HEK293 (cell line): ENCODE data around the gene BACE1.

Source experiments
- SP2 ChIP-seq: fragments of 450-650 bp; formaldehyde crosslinking; IDR thresholded peaks from 2 replicates; pipeline ENCODE4 v1.5.1; 2016; ENCODE audit warnings: missing biosample characterization, missing genetic modification characterization
- YY1 ChIP-seq: fragments of 450-650 bp; formaldehyde crosslinking; IDR thresholded peaks from 2 replicates; pipeline ENCODE4 v1.5.1; 2018; ENCODE audit warnings: missing biosample characterization, missing genetic modification characterization
- ZNF19 ChIP-seq: fragments of 450-650 bp; formaldehyde crosslinking; IDR thresholded peaks from 2 replicates; pipeline ENCODE4; 2016; ENCODE audit warnings: missing biosample characterization, missing genetic modification characterization, low read depth
- ZNF561 ChIP-seq: fragments of 450-650 bp; IDR thresholded peaks from 2 replicates; pipeline ENCODE4 v1.5.1; 2018; ENCODE audit warnings: missing biosample characterization, missing genetic modification characterization, borderline replicate concordance
- TF ChIP-seq, protein P1 (sequence below): fragments of 450-650 bp; formaldehyde crosslinking; IDR thresholded peaks from 2 replicates; pipeline ENCODE4 v1.5.1; 2016; ENCODE audit warnings: missing biosample characterization, missing genetic modification characterization, borderline replicate concordance
- TF ChIP-seq, protein P2 (sequence below): fragments of 450-650 bp; formaldehyde crosslinking; IDR thresholded peaks from 2 replicates; pipeline ENCODE4 v1.5.1; 2016; ENCODE audit warnings: missing biosample characterization, missing genetic modification characterization
- TF ChIP-seq, protein P3 (sequence below): fragments of 450-650 bp; formaldehyde crosslinking; IDR thresholded peaks from 2 replicates; pipeline ENCODE4 v1.5.1; 2016; ENCODE audit warnings: missing biosample characterization, missing genetic modification characterization
- TF ChIP-seq, protein P4 (sequence below): fragments of 450-650 bp; formaldehyde crosslinking; IDR thresholded peaks from 2 replicates; pipeline ENCODE4 v1.5.1; 2016; ENCODE audit warnings: missing biosample characterization, missing genetic modification characterization

DNA sequence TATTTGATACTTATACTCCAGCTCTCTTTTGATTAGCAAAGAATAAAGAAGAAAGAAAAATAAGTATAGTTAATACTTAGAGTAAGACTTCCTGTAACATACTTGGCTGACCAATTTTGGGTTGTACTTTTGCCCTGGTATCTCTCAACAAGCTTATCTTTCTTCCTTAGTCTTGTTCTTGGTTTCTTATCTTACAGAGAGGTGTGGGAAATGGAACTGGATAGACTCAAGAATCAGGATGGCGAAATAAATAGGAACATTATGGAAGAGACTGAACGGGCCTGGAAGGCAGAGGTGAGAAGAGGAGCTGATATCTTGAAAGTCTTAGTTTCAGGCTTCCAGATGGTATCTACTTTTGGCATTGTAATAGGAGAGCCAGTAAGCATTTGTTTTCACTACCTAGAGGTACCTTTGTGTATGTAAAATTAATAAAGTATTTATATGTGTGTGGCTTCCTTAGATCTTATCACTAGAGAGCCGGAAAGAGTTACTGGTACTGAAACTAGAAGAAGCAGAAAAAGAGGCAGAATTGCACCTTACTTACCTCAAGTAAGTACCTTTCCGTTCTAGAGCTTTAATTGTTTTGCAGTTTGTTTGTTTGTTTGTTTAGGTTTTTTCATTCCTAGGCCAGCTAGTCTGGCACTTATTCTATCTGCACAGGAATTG is 36.2 kb downstream of the BACE1 start:
- TF ChIP-seq SP2 (tag by site-specific recombination) (no peak), YY1 (tag by site-specific recombination) (no peak), ZNF19 (no peak), ZNF561 (tag by site-specific recombination) (no peak)
- TF ChIP-seq, protein P1, sequence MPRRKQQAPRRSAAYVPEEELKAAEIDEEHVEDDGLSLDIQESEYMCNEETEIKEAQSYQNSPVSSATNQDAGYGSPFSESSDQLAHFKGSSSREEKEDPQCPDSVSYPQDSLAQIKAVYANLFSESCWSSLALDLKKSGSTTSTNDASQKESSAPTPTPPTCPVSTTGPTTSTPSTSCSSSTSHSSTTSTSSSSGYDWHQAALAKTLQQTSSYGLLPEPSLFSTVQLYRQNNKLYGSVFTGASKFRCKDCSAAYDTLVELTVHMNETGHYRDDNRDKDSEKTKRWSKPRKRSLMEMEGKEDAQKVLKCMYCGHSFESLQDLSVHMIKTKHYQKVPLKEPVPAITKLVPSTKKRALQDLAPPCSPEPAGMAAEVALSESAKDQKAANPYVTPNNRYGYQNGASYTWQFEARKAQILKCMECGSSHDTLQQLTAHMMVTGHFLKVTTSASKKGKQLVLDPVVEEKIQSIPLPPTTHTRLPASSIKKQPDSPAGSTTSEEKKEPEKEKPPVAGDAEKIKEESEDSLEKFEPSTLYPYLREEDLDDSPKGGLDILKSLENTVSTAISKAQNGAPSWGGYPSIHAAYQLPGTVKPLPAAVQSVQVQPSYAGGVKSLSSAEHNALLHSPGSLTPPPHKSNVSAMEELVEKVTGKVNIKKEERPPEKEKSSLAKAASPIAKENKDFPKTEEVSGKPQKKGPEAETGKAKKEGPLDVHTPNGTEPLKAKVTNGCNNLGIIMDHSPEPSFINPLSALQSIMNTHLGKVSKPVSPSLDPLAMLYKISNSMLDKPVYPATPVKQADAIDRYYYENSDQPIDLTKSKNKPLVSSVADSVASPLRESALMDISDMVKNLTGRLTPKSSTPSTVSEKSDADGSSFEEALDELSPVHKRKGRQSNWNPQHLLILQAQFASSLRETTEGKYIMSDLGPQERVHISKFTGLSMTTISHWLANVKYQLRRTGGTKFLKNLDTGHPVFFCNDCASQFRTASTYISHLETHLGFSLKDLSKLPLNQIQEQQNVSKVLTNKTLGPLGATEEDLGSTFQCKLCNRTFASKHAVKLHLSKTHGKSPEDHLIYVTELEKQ (tag by site-specific recombination), result no peak
- TF ChIP-seq, protein P2, sequence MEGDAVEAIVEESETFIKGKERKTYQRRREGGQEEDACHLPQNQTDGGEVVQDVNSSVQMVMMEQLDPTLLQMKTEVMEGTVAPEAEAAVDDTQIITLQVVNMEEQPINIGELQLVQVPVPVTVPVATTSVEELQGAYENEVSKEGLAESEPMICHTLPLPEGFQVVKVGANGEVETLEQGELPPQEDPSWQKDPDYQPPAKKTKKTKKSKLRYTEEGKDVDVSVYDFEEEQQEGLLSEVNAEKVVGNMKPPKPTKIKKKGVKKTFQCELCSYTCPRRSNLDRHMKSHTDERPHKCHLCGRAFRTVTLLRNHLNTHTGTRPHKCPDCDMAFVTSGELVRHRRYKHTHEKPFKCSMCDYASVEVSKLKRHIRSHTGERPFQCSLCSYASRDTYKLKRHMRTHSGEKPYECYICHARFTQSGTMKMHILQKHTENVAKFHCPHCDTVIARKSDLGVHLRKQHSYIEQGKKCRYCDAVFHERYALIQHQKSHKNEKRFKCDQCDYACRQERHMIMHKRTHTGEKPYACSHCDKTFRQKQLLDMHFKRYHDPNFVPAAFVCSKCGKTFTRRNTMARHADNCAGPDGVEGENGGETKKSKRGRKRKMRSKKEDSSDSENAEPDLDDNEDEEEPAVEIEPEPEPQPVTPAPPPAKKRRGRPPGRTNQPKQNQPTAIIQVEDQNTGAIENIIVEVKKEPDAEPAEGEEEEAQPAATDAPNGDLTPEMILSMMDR, result no peak
- TF ChIP-seq, protein P3, sequence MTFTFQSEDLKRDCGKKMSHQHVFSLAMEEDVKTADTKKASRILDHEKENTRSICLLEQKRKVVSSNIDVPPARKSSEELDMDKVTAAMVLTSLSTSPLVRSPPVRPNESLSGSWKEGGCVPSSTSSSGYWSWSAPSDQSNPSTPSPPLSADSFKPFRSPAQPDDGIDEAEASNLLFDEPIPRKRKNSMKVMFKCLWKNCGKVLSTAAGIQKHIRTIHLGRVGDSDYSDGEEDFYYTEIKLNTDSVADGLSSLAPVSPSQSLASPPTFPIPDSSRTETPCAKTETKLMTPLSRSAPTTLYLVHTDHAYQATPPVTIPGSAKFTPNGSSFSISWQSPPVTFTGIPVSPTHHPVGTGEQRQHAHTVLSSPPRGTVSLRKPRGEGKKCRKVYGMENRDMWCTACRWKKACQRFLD, result no peak
- TF ChIP-seq, protein P4, sequence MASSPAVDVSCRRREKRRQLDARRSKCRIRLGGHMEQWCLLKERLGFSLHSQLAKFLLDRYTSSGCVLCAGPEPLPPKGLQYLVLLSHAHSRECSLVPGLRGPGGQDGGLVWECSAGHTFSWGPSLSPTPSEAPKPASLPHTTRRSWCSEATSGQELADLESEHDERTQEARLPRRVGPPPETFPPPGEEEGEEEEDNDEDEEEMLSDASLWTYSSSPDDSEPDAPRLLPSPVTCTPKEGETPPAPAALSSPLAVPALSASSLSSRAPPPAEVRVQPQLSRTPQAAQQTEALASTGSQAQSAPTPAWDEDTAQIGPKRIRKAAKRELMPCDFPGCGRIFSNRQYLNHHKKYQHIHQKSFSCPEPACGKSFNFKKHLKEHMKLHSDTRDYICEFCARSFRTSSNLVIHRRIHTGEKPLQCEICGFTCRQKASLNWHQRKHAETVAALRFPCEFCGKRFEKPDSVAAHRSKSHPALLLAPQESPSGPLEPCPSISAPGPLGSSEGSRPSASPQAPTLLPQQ, result no peak
